ENCODE results near the gene ENAH.
"Not testable (repeated sequence)": the region's sequence is repeated elsewhere in the genome, so short reads cannot be mapped to it uniquely, and the experiment has no call there.

The ENAH gene

DNA sequence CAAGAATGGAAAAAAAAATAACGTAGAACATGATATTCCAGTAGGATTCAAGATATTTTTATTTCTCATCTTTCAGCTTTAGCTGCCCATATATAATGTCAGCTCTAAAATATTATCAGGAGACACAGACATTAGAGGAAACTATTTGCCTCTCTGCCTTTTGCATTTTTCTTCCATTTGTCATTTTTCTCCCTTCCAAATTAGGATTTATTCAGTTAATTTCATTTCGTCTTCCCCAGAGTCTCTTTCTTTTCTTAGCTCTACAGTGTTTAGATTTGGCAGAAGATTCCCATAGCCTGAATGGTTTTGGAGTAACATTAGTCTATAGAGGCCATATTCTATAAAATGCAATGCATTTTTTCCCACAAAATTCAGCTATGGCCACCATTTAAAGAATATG, 5.1 kb upstream of the ENAH start:
- H3K9me3 Mint-ChIP-seq, result no peaks in the 10 kb centered on the region
- DNase-seq (no peak), ATAC-seq (no peak)
- no peak overlapping the region for H3K4me3 Mint-ChIP-seq
- no peak overlapping the region for H3K27ac Mint-ChIP-seq
- peaks cover 11% of the 10 kb centered on the region for H3K4me1 Mint-ChIP-seq
- H3K27me3 Mint-ChIP-seq, result peaks cover 9% of the 10 kb centered on the region

GRCh38 chr1:225657462-225657989, 4.6 kb upstream of the ENAH start:
- Mint-ChIP-seq H3K9me3 (no peaks in the 10 kb centered on the region), H3K27me3 (peaks cover 10% of the 10 kb centered on the region), H3K4me3 (no peak overlapping the region), H3K4me1 (peaks cover 11% of the 10 kb centered on the region), H3K27ac (no peak overlapping the region)
- ATAC-seq, result no peak
- DNase-seq, result no peak

GRCh38 chr1:225656259-225656655, 3.3 kb upstream of the ENAH start:
- H3K27me3 Mint-ChIP-seq, result peaks cover 23% of the 10 kb centered on the region
- H3K27ac Mint-ChIP-seq, ATAC-seq, DNase-seq, H3K4me3 Mint-ChIP-seq, H3K9me3 Mint-ChIP-seq: not testable (repeated sequence)
- peaks cover 20% of the 10 kb centered on the region for H3K4me1 Mint-ChIP-seq

DNA sequence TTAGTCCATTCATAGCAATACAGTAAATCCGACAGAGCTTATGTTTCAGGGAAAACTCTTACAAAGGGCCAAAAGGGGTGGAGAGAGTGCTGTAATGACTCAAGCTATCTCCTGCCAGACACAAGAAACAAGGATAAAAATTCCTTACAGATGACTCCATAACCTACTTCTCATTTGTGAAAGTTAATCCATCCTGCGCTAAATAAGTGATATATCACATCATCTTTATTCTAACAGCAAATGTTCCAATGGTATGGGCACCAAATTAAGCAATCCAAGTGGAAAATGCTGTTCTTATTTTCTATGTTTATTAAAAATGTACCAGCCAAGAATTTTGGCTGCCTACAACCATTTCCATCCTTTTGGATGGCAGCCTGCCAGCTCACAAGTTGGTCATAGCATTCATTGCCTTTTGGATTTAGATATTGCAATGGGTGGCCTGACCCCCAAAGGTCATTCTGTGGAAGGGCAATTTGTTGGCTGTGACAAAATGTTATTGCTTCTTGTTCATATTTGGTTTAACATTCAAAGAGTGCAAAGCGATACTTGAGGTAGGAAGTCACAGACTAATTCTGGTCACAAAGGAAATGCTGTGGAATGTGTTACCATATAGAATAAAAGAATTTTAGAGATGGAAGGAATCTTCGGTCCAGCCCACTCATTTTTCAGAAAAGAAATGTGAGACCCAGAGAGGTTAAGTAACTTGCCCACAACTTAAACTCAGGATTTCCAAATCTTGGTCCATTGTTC, 2.8 kb upstream of the ENAH start:
- ATAC-seq (no peak), DNase-seq (peak in 1 of 2 donors; percentile 24)
- H3K4me3 Mint-ChIP-seq, result no peak overlapping the region
- no peaks in the 10 kb centered on the region for H3K9me3 Mint-ChIP-seq
- peaks cover 18% of the 10 kb centered on the region for H3K4me1 Mint-ChIP-seq
- peaks cover 29% of the 10 kb centered on the region for H3K27me3 Mint-ChIP-seq
- no peak overlapping the region for H3K27ac Mint-ChIP-seq

GRCh38 chr1:225654688-225655508, 2.0 kb upstream of the ENAH start:
- Mint-ChIP-seq H3K9me3 (no peaks in the 10 kb centered on the region), H3K27ac (no peak overlapping the region), H3K4me1 (peaks cover 15% of the 10 kb centered on the region), H3K4me3 (no peak overlapping the region), H3K27me3 (peaks cover 36% of the 10 kb centered on the region)
- DNase-seq (no peak), ATAC-seq (no peak)

GRCh38 chr1:225654277-225654597, 1.3 kb upstream of the ENAH start:
- Mint-ChIP-seq H3K27me3 (peaks cover 39% of the 10 kb centered on the region), H3K4me1 (peaks cover 15% of the 10 kb centered on the region), H3K27ac (no peak overlapping the region), H3K9me3 (no peaks in the 10 kb centered on the region), H3K4me3 (peak overlapping the region; percentile 75 to 87)
- no peak for DNase-seq
- no peak for ATAC-seq

GRCh38 chr1:225653463-225654276, 747 bp upstream of the ENAH start:
- peak overlapping the region in 1 of 2 donors; percentile 26 for H3K27ac Mint-ChIP-seq
- peaks cover 40% of the 10 kb centered on the region for H3K27me3 Mint-ChIP-seq
- peaks cover 15% of the 10 kb centered on the region for H3K4me1 Mint-ChIP-seq
- H3K9me3 Mint-ChIP-seq, result no peaks in the 10 kb centered on the region
- DNase-seq (peak in 1 of 2 donors; percentile 19), ATAC-seq (peak; percentile 73)
- H3K4me3 Mint-ChIP-seq, result peak overlapping the region; percentile 75 to 87

GRCh38 chr1:225651872-225652728, 823 bp downstream of the ENAH start:
- peak overlapping the region in 1 of 2 donors; percentile 11 for H3K27ac Mint-ChIP-seq
- H3K4me3 Mint-ChIP-seq, result peak overlapping the region; percentile 87 to 94
- peaks cover 15% of the 10 kb centered on the region for H3K4me1 Mint-ChIP-seq
- H3K9me3 Mint-ChIP-seq, result no peaks in the 10 kb centered on the region
- ATAC-seq, result peak; percentile 13
- DNase-seq, result no peak
- H3K27me3 Mint-ChIP-seq, result peaks cover 53% of the 10 kb centered on the region

DNA sequence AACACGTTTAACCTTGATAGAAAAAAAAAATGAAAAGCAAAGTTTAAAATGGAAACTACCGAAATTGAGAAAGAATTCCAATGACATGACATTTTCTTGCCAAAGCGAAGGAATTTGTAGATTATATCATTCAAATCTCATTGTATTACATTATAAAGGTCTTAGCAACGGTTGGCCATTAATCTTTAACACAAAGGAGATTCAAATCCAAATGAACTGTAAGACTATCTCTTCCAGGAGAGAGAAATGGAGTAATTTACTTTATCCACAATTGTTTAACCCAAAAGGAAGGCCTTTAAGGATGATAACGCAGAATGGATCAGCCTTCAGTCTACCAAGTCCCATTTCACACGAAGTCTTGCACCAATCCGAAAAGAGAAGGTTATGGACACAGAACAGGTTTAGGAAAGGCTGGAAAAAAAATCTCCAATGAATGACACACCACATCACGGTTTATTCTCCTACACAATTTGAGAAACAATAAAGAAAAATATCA, 1.5 kb downstream of the ENAH start:
- DNase-seq (no peak), ATAC-seq (no peak)
- H3K27me3 Mint-ChIP-seq, result peaks cover 56% of the 10 kb centered on the region
- peaks cover 15% of the 10 kb centered on the region for H3K4me1 Mint-ChIP-seq
- H3K9me3 Mint-ChIP-seq, result no peaks in the 10 kb centered on the region
- no peak overlapping the region for H3K27ac Mint-ChIP-seq
- peak overlapping the region; percentile 87 to 94 for H3K4me3 Mint-ChIP-seq

- H3K27ac Mint-ChIP-seq, result no peak overlapping the region
- H3K9me3 Mint-ChIP-seq, result no peaks in the 10 kb centered on the region
- H3K27me3 Mint-ChIP-seq, result peaks cover 60% of the 10 kb centered on the region
- no peak for ATAC-seq
- peaks cover 15% of the 10 kb centered on the region for H3K4me1 Mint-ChIP-seq
- no peak overlapping the region for H3K4me3 Mint-ChIP-seq
- DNase-seq, result no peak
These were observed 2.7 kb downstream of the ENAH start for GRCh38 chr1:225650179-225650578.

GRCh38 chr1:225645194-225645895, 7.6 kb downstream of the ENAH start:
- H3K4me1 Mint-ChIP-seq, result no peaks in the 10 kb centered on the region
- peaks cover 29% of the 10 kb centered on the region for H3K27me3 Mint-ChIP-seq
- ATAC-seq (no peak), DNase-seq (no peak)
- no peak overlapping the region for H3K27ac Mint-ChIP-seq
- H3K9me3 Mint-ChIP-seq, result no peaks in the 10 kb centered on the region
- H3K4me3 Mint-ChIP-seq, result no peak overlapping the region

DNA sequence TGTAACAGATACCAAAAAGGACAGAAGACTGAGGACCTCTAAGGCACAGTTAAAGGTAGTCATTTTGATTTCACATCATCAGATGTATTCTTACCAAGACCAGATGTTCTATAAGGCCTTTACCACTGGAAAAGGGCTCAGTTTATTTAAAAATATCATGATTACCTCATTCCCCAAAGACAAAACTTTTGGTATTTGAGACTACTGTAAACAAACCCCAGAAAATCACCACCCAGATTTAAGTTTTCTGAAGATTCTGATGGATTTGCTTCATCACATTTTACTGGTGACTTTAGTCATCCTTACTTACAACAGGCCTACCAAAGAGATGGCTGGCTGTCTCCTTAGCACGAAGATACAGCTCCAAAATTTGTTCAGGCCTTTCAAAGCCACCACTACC, 8.3 kb downstream of the ENAH start:
- Mint-ChIP-seq H3K27ac (no peak overlapping the region), H3K27me3 (peaks cover 22% of the 10 kb centered on the region), H3K9me3 (no peaks in the 10 kb centered on the region), H3K4me3 (no peak overlapping the region), H3K4me1 (no peaks in the 10 kb centered on the region)
- DNase-seq (no peak), ATAC-seq (no peak)

DNA sequence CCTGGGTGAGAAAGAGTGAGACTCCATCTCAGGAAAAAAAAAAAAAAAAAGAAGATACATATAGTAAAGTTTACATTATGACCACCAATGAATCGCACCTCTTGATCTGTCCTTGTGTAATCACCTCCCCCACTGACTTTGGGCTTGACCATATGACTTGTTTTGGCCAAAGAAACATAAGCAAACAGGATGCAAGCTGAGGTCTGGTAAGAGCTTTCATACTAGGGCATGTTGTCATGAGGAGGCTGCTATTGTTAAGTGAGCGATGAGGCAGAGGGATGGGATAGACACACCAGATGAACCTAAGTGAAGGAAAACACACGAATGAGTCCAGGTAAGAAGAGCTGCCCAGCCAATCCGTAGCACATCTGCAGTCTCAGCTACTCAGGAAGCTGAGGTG, 10.7 kb downstream of the ENAH start:
- Mint-ChIP-seq H3K27me3 (peaks cover 8% of the 10 kb centered on the region), H3K27ac (peak overlapping the region in 1 of 2 donors; percentile 47), H3K4me1 (no peaks in the 10 kb centered on the region), H3K9me3 (no peaks in the 10 kb centered on the region), H3K4me3 (no peak overlapping the region)
- no peak for DNase-seq
- ATAC-seq, result no peak

GRCh38 chr1:225638853-225639252, 14.1 kb downstream of the ENAH start:
- ATAC-seq, result no peak
- Mint-ChIP-seq H3K27me3 (no peaks in the 10 kb centered on the region), H3K9me3 (no peaks in the 10 kb centered on the region), H3K27ac (no peak overlapping the region), H3K4me3 (no peak overlapping the region), H3K4me1 (no peaks in the 10 kb centered on the region)
- DNase-seq, result no peak

Measured in stimulated activated naive CD8-positive, alpha-beta T cell treated with anti-CD3 and anti-CD28 coated beads, Interleukin-15, amount 100 ng/mL, for 72 hours (primary cell).